ENCODE measurements around the gene ARHGAP20. TPM values are rescaled to one million over a fixed set of nuclear protein-coding genes. Genes with fewer than 3 reads are reported as not detected.

The ARHGAP20 gene
- total and polyA plus RNA-seq, 2 of the 4 experiments (the other 2 are of a cell fraction) = 1.4 to 2.5 TPM

DNA sequence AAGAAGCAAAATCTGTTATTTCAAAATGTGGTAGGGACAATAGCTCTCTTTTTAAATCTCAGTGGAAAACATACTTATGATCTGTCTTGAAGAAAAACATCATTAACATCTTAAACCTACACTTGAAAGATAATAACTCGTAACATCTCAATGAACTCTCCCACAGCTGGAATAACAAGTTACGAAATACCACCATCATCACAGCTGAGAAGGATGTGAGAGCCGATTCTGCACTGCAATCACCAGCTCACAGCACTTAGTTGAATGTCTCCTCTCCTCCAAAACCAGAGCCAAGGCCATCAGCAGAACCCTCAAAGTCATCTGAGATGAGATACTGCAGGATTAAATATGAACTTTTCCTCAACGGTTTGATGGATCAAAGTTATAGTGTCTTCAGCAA is 124.3 kb downstream of the ARHGAP20 start:
- no peak overlapping the region for H2BK15ac ChIP-seq (ENCODE audit: low read depth, low read length)
- H3K4me1 ChIP-seq (ENCODE audit: control insufficient read depth, insufficient read depth, low read length) = no peaks in the 10 kb centered on the region
- H2BK5ac ChIP-seq (ENCODE audit: low read depth, low read length, poor library complexity, severe bottlenecking) = no peak overlapping the region
- no peaks in the 10 kb centered on the region for H4K20me1 ChIP-seq (ENCODE audit: insufficient read depth, low read length)
- H4K91ac ChIP-seq (ENCODE audit: insufficient read depth, low read depth, low read length) = no peak overlapping the region
- BruUV-seq (replicated peaks) = no TSS peak
- H2BK120ac ChIP-seq (ENCODE audit: low read depth, low read length) = no peak overlapping the region
- no peak overlapping the region for H3K9ac ChIP-seq (ENCODE audit: low read depth, low read length)
- no peaks in the 10 kb centered on the region for H3K27me3 ChIP-seq (ENCODE audit: control insufficient read depth, insufficient read depth, low read length)
- TF ChIP-seq CEBPB (IDR thresholded peaks at IDR 0.05; ENCODE audit: low read depth, low read length) (peak; percentile 26; the same call in 1 of the 2 replicates), RCOR1 (IDR thresholded peaks at IDR 0.05; ENCODE audit: insufficient replicate concordance, low read length) (no peak), RFX5 (IDR thresholded peaks at IDR 0.05; ENCODE audit: low read depth, low read length) (no peak)
- no peak overlapping the region for H3K56ac ChIP-seq (ENCODE audit: extremely low read depth, insufficient read depth, low read length)
- in situ Hi-C loops (cut with MboI; ENCODE audit: low sequenced_read_pairs) (no loop called here), dilution Hi-C loops (cut with HindIII; ENCODE audit: low sequenced_read_pairs, unreplicated experiment) (no loop called here), intact Hi-C loops (cut with micrococcal nuclease) (no loop called here)
- no peak overlapping the region for H3K27ac ChIP-seq (ENCODE audit: insufficient read depth, low read length)
- DNase-seq (peak; percentile 31), ATAC-seq (ENCODE audit: low read depth) (no peak)
- no peak overlapping the region for H2AK9ac ChIP-seq (replicated peaks; ENCODE audit: low read depth, low read length, poor library complexity)
- H3K18ac ChIP-seq (ENCODE audit: low read depth, low read length) = no peak overlapping the region
- H2BK20ac ChIP-seq (ENCODE audit: low read depth, low read length) = no peak overlapping the region
- WGBS, 2 experiments (ENCODE audit: extremely low coverage in 2 of 2, insufficient read length in 1 of 2) = no CpG with 5 or more reads among the region's 4 CpGs
- peaks cover 7% of the 10 kb centered on the region for H3K36me3 ChIP-seq (ENCODE audit: control insufficient read depth, insufficient read depth, low read length)
- H3K4me3 ChIP-seq (ENCODE audit: insufficient read depth, low read depth, low read length) = no peak overlapping the region
- 0 out of 2 replicates have a peak, but pooled peaks cover 2% of the 10 kb centered on the region for H3K9me1 ChIP-seq (ENCODE audit: insufficient read depth, low read length)
- no peak overlapping the region for H4K5ac ChIP-seq (ENCODE audit: low read depth, low read length)
- H2AFZ ChIP-seq (replicated peaks; ENCODE audit: low read length, poor library complexity) = no peak overlapping the region
- H3K79me1 ChIP-seq (ENCODE audit: low read depth in 1 of 2, low read length in 2 of 2) = no peaks in the 10 kb centered on the region
- ChIA-PET CTCF (interaction anchor here (1.8 kb wide), 1 partner anchor 20 kb away, joined by 4 read pairs; no protein-coding TSS in a partner anchor), POLR2A (ENCODE audit: unreplicated experiment) (no interaction called here)
- H2AK5ac ChIP-seq (ENCODE audit: low read depth, low read length) = no peak overlapping the region
- no peak overlapping the region for H3K4me2 ChIP-seq (ENCODE audit: low read depth, low read length)
- H3K14ac ChIP-seq (replicated peaks; ENCODE audit: low read depth, low read length) = no peak overlapping the region
- H4K8ac ChIP-seq (ENCODE audit: low read depth in 2 of 2, low read length in 2 of 2) = no peak overlapping the region
- no peak overlapping the region for H3K4ac ChIP-seq (ENCODE audit: low read depth, low read length)
- no peaks in the 10 kb centered on the region for H3K9me3 ChIP-seq (ENCODE audit: control insufficient read depth, insufficient read depth, low read length)
- no peak overlapping the region for H3K23ac ChIP-seq (ENCODE audit: low read depth, low read length)
